Choroid plexus epithelial cell (primary cell): ENCODE measurements around the gene TVP23A.
A peak's percentile ranks its signal among the peaks of the same experiment; 100 is the strongest.

ENCODE experiments used
- DNase-seq: peaks from one replicate; pipeline ENCODE4 v3.0.0-alpha.2; 2010; ENCODE audit warnings: low read depth
- H3K4me3 ChIP-seq: 2 replicates; pipeline ENCODE4 v1.5.1; 2011; ENCODE audit warnings: low read depth, mild to moderate bottlenecking, control low read depth, low read length, moderate library complexity
- TF ChIP-seq, protein P1 (sequence below): conservative IDR thresholded peaks from 2 replicates; pipeline ENCODE4 v1.5.1; 2011; ENCODE audit warnings: low read depth, mild to moderate bottlenecking, control low read depth, inconsistent platforms, low read length, moderate library complexity

The TVP23A gene

DNA sequence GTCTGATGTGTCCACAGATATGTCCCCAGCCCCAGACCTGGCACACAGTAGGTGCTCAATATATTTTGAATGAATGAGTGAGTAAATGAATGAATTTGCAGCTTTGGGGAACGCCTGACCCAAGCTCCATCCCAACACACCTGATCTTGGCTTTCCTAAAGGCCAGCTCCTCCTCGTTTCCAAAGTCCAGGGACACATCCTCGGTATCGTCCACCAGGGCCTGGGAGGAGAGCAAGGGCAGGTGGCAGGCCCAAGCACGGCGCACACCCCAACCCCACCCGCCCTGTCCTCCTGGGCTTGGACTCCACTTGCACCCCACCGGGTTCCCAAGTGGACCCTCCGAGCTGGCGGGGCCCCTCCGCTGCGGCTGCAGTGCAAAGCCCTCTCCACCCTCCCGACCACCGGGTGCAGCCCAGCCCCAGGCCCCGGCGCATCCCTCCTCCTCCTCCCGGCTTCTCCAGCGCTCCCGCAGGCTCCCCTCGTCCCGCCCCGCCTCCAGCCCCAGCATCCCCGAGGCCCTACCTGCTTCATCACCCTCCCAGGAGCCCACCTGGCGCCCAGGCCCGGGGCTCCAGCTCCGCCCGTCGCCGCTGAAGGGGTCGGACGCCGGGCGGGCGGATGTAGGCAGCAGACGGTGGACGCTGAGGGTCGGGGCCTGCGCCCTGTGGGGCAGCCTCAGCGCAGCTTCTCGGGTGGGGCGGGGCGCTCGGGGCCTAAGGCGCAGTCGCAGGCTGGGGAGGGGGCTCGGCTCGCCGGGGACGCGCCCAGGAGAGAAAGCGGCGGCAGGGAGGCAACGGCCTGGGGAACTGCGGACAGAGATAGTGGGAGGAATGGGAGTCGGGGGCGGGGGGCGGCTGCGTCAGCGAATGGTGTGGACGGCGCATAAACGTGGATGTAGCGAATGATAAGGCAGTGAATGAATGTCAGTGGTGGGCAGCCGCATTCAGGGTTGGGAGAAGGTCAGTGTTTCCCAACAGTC, at the start of gene TVP23A:
Gene TVP23A (minus strand): TSS at position 832 of the 979 bp plus-strand sequence. CDS start 301 bp downstream, at position 531.
- no peak for DNase-seq
- H3K4me3 ChIP-seq, result no peak within 1 kb of the TSS
- TF ChIP-seq, protein P1, sequence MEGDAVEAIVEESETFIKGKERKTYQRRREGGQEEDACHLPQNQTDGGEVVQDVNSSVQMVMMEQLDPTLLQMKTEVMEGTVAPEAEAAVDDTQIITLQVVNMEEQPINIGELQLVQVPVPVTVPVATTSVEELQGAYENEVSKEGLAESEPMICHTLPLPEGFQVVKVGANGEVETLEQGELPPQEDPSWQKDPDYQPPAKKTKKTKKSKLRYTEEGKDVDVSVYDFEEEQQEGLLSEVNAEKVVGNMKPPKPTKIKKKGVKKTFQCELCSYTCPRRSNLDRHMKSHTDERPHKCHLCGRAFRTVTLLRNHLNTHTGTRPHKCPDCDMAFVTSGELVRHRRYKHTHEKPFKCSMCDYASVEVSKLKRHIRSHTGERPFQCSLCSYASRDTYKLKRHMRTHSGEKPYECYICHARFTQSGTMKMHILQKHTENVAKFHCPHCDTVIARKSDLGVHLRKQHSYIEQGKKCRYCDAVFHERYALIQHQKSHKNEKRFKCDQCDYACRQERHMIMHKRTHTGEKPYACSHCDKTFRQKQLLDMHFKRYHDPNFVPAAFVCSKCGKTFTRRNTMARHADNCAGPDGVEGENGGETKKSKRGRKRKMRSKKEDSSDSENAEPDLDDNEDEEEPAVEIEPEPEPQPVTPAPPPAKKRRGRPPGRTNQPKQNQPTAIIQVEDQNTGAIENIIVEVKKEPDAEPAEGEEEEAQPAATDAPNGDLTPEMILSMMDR, result no peak

DNA sequence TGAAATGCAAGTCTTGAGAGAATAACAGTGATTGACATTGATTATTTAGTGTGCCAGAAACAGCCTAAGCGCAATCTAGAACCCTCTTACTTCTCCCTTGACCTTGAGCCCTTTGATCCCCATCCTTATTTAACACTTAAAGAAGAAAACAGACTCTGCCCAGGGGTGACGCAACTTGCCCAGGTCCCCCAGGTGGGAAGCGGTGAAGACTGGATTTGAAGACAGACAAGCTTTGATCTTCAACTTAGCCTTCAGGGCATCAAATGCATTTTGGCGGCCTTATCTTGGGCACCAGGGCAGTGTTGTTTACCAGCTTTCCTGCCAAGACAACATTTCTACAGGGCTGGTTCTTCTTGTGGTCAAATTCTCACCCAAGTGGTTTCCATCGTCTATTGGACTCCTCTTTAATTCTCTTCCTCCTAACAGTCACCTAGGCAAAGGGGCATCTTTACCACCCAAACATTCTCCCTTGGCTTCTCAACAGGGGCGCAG, 49.6 kb upstream of the TVP23A start:
- H3K4me3 ChIP-seq, result no peak overlapping the region
- TF ChIP-seq, protein P1, result no peak
- DNase-seq, result no peak

DNA sequence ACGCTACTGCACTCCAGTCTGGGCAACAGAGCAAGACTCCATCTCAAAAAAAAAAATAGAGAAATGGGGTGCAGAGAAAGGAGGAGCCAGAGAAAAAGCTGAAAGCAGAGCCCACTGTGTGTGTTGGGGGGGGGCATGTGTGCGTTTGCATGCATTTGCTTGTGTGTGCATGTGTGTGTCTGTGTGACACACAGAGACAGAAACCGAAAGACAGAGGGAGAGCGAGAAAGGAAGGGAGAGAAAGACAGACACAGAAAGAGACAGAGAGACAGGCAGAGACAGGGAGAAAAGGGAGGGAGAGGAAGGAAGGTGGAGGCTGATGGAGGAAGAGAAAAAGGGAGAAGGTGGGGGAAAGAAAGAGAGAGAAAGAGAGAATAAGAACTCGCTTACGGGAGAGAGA, 48.6 kb upstream of the TVP23A start:
- TF ChIP-seq, protein P1, result no peak
- H3K4me3 ChIP-seq, result no peak overlapping the region
- no peak for DNase-seq

DNA sequence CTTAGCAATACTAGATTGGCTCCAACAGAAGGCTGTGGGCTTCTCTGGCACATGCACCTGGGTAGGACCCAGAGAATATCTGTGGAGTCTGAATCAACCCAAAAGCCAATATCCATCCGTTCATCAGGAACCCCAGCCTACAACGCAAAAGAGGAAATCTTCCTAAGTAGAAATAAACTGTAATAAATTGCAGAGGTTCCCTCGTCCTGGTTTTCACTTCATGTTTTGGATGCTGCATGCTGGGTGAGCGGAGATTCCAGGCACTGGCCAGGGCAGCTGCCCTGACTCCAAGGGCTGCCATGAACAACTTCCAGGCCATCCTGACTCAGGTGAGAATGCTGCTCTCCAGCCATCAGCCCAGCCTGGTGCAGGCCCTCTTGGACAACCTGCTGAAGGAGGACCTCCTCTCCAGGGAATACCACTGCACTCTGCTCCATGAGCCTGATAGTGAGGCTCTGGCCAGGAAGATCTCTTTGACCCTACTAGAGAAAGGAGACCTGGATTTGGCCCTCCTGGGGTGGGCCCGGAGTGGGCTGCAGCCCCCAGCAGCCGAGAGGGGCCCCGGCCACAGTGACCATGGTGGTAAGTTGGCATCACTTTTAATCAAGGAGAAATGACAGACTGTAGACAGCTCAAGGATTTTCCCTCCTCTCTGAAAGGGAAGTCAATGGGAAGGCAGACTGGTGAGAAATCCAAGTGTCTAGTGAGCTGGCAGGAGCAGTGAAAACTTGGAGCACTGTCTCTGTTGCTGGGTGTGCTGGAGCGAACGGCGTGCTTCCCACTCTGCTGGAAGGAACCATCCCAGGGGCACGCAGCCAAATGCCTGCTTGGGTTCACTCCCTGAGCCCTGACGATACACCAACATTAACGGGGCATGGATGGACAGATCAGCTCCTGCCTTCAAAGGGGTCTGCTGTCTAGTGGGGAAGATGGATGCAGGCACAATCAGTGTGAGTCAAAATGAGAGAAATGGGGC, 47.7 kb upstream of the TVP23A start:
- TF ChIP-seq, protein P1, result no peak
- DNase-seq, result no peak
- no peak overlapping the region for H3K4me3 ChIP-seq

DNA sequence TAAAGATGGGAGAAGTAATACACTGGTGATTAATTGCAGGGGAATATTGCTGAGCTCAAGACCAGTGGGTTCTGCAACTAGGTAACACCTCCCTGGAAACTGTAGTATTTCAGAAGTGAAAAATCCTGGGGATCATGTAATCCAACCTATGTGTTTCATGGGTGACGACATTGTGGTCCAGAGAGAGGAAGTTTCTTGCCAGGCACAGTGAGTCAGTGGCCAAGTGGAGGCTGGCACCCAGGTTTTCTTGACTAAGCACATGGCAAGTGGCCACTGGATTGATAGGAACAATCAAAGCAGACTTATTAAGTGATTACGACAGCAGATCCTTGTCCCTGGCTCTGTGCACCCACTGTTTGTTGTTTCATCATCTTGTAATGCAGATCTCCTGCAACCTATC, 43.8 kb upstream of the TVP23A start:
- peak; percentile 56 for DNase-seq
- TF ChIP-seq, protein P1, result no peak
- no peak overlapping the region for H3K4me3 ChIP-seq

DNA sequence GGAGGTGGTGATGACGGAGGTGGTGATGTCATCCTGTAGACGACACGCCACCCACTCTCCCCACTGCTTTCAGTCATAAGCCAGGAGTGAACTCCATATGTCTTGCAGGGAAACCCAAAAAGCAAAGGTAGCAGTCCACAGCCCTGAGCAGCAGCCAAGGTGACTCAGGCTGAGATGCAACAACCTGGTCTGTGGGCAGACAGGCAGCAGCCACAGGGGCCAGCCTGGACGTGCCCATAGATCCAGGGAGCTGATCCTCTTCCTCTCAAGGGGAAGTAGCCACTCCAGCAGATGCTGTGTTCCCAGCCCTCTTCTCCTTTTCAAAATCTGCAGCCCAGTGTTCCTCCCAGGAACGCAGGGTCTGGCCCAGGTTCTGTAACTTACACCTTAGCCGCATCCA, 41.1 kb upstream of the TVP23A start:
- no peak for DNase-seq
- H3K4me3 ChIP-seq, result no peak overlapping the region
- TF ChIP-seq, protein P1, result no peak
